AG10803 (cell line): ENCODE results near the gene MXD3.
"Not testable (repeated sequence)": the region's sequence is repeated elsewhere in the genome, so short reads cannot be mapped to it uniquely, and the experiment has no call there.

Source experiments
- DNase-seq: peaks from one replicate; pipeline ENCODE4 v3.0.0; 2010; ENCODE audit warnings: low read depth
- H3K4me3 ChIP-seq: 2 replicates; pipeline ENCODE4 v1.5.1; 2011; ENCODE audit warnings: mild to moderate bottlenecking, low read length, control low read depth
- TF ChIP-seq, protein P1 (sequence below): conservative IDR thresholded peaks from 2 replicates; pipeline ENCODE4 v1.5.1; 2011; ENCODE audit warnings: mild to moderate bottlenecking, low read length, control low read depth, inconsistent platforms

MXD3 gene

DNA sequence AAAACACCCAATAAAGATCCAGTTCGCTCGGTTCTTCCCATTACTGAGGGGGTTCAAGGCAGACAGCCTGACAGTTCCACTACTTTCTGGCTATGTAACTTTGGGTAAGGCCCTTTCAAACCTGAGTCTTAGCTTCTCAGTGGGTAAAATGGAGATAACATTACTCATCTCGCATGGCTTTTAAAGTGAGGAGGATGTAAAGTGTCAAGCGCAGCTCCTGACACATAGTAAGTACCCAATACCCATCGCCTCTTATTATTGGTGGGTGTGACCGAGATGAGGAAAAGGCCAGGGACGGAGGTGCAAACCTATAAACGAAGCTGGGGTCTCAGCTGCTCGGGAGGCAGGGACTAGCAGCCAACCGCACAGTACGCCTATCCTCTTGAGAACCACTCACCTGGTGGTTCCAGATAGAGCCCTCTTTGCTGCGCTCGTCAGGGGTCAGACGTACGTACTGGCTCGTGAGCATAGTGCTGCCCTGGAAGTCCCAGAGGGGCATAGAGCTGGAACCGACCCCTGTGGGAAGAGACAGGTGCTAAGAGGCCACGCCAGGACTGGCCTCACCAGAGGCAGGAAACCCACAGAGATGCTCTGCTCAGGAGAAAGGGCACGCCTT, 39.2 kb upstream of the MXD3 start:
- no peak for DNase-seq
- TF ChIP-seq, protein P1, sequence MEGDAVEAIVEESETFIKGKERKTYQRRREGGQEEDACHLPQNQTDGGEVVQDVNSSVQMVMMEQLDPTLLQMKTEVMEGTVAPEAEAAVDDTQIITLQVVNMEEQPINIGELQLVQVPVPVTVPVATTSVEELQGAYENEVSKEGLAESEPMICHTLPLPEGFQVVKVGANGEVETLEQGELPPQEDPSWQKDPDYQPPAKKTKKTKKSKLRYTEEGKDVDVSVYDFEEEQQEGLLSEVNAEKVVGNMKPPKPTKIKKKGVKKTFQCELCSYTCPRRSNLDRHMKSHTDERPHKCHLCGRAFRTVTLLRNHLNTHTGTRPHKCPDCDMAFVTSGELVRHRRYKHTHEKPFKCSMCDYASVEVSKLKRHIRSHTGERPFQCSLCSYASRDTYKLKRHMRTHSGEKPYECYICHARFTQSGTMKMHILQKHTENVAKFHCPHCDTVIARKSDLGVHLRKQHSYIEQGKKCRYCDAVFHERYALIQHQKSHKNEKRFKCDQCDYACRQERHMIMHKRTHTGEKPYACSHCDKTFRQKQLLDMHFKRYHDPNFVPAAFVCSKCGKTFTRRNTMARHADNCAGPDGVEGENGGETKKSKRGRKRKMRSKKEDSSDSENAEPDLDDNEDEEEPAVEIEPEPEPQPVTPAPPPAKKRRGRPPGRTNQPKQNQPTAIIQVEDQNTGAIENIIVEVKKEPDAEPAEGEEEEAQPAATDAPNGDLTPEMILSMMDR, result no peak
- peak overlapping the region; percentile 100 for H3K4me3 ChIP-seq

DNA sequence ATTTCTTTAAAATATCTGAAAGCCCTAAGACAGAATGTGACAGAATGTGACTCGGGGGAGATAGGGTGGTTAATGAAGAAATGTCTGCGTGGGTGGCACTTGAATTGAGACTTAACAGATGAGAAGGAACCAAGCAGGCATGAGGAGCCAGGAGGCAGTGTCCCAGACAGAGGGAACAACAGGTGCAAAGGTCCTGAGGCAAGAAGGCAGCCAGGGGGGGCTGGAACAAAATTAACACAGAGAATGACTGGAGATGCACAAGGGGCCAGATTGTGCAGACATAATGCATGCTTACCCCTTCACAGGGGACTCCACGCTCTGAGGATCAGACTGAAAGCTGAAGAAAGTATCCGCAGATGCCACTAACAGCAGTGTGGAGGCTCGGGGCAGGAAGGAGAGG, 38.1 kb upstream of the MXD3 start:
- peak overlapping the region; percentile 100; the same call in 1 of the 2 replicates for H3K4me3 ChIP-seq
- DNase-seq, result no peak
- TF ChIP-seq, protein P1, result no peak

DNA sequence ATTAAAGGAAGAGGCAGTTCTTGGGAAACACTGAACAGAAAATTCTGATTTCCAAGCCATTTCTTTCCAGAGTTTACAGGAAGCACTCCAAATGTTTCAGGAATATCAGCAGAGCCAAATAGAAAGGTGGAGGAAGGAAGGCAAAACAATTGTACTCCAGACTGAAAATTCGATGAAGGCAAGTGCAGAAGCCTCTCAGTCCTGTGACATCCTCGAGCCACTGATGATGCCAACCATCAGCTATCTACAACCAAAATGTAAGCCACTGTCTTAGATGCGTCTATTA, 37.6 kb upstream of the MXD3 start:
- no peak overlapping the region for H3K4me3 ChIP-seq
- DNase-seq, result no peak
- TF ChIP-seq, protein P1, result no peak

DNA sequence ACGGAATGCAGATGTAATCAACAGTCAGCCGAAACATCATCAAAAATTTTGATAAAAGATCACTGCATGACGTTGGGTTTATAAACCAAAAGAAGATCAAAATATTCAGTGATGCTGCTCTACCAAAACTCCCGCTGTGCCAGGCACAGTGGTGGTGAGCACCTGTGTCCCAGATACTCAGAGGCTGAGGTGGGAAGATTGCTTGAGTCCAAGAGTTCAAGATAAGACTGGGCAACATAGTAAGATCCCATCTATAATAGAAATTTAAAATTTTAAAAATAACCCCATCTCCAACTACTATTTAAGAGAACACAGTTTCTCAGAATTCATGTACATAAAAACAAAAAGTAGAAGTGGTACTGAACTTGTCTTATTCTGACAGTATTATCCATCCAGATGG, 36.0 kb upstream of the MXD3 start:
- no peak for DNase-seq
- TF ChIP-seq, protein P1, result no peak
- H3K4me3 ChIP-seq, result no peak overlapping the region

DNA sequence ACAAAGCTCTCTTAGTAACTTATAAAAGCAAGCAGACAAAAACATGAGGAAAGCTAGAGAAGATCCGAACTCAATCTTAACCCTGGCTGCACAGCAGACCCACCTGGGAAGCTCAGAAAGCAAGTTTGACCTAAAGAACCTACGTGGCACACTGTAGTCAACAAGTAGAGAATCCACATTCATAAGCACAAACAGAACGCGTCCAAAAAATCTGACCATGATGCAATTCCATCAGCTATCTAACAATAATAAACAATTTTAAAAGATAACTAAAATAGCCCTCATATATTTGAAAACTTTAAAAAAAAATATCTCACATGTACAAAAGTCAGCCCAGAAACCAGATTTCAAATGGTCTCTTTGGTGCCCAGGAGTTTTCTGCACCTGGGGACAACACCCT, 35.1 kb upstream of the MXD3 start:
- DNase-seq, result no peak
- no peak overlapping the region for H3K4me3 ChIP-seq
- TF ChIP-seq, protein P1, result no peak

DNA sequence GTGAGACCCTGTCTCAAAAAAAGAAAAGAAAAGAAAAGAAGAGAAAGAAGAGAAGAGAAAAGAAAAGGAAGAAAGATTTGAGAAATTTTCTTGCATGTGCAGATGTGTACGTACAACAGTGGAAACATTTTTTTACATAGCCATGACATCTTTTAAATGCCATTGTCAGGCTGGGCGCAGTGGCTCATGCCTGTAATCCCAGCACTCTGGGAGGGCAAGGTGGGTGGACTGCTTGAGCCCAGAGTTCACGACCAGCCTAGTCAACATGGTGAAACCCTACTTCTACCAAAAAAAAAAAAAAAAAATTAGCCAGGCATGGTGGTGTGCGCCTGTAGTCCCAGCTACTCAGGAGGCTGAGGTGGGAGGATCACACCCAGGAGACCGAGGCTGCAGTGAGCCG, 33.2 kb upstream of the MXD3 start:
- no peak for DNase-seq
- TF ChIP-seq, protein P1, result no peak
- H3K4me3 ChIP-seq, result no peak overlapping the region

DNA sequence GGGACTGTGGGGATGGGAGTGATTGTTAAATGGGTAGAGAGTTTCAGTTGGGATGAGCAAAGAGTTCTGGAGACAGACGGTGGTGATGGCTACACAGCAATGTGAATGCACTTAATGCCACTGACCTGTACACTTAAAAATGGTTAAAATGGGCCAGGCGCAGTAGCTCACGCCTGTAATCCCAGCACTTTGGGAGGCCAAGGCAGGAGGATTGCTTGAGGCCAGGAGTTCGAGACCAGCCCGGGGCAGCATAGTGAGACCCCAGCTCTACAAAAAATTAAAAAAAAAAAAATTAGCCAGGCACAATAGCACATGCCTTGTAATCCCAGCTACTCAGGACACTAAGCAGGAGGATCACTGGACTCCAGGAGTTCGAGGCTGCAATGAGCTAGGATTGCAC, 32.1 kb upstream of the MXD3 start:
- no peak for DNase-seq
- H3K4me3 ChIP-seq, result no peak overlapping the region
- TF ChIP-seq, protein P1, result no peak

DNA sequence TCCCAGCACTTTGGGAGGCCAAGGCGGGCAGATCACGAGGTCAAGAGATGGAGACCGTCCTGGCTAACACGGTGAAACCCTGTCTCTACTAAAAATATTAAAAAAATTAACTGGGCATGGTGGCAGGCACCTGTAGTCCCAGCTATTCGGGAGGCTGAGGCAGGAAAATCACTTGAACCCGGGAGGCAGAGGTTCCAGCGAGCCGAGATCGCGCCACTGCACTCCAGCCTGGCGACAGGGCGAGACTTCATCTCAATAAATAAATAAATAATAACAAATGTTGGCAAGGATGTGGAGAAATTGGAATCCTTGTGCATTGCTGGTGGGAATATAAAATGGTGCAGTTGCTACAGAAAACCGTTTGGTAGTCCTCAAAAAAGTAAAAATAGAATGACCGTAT, 31.3 kb upstream of the MXD3 start:
- not testable (repeated sequence) for H3K4me3 ChIP-seq

More for the DNA sequence above, 31.3 kb upstream of the MXD3 start:
- not testable (repeated sequence) for DNase-seq
